ENCODE measurements around the gene SPRED1.

GRCh38 chr15:38378161-38378560 is 125.5 kb downstream of the SPRED1 start:
- TF ChIP-seq CTCF (IDR thresholded peaks at IDR 0.05 in 4 of 5, conservative IDR thresholded peaks at IDR 0.05 in 1 of 5) (no peak), POLR2A (IDR thresholded peaks at IDR 0.05) (no peak)

All from gastrocnemius medialis (tissue), 4 donors.